Upper lobe of left lung (tissue), 4 donors: ENCODE data around the gene ASB13.

Experiments used
- CTCF ChIP-seq, 6 experiments: fragments of 450-650 bp in 4 of 6; fragments of 200-600 bp in 2 of 6; sonication (generic) in 2 of 6; IDR thresholded peaks; one replicate each; pipeline ENCODE4 v1.5.1; 2016 to 2019; ENCODE audit warnings: antibody characterized with exemption in 6 of 6
- POLR2A ChIP-seq, 4 donors: fragments of 450-650 bp; IDR thresholded peaks; one replicate each; pipeline ENCODE4 v1.5.1; 2016 to 2017; ENCODE audit warnings: antibody characterized with exemption in 4 of 4, mild to moderate bottlenecking in 2 of 4
- POLR2AphosphoS5 ChIP-seq, 2 donors: sonication (generic); formaldehyde crosslinking; IDR thresholded peaks; one replicate each; pipeline ENCODE4 v1.5.1; 2017; ENCODE audit warnings: antibody characterized with exemption in 2 of 2

- TF ChIP-seq CTCF (IDR thresholded peaks at IDR 0.05) (no peak), POLR2A (IDR thresholded peaks at IDR 0.05) (no peak), POLR2AphosphoS5 (IDR thresholded peaks at IDR 0.05) (no peak)
Observed at GRCh38 chr10:5603091-5603847, 63.1 kb downstream of the ASB13 start.
